ENCODE results near the gene KMT2C.
"Not testable (repeated sequence)": the region's sequence is repeated elsewhere in the genome, so short reads cannot be mapped to it uniquely, and the experiment has no call there.

KMT2C gene

DNA sequence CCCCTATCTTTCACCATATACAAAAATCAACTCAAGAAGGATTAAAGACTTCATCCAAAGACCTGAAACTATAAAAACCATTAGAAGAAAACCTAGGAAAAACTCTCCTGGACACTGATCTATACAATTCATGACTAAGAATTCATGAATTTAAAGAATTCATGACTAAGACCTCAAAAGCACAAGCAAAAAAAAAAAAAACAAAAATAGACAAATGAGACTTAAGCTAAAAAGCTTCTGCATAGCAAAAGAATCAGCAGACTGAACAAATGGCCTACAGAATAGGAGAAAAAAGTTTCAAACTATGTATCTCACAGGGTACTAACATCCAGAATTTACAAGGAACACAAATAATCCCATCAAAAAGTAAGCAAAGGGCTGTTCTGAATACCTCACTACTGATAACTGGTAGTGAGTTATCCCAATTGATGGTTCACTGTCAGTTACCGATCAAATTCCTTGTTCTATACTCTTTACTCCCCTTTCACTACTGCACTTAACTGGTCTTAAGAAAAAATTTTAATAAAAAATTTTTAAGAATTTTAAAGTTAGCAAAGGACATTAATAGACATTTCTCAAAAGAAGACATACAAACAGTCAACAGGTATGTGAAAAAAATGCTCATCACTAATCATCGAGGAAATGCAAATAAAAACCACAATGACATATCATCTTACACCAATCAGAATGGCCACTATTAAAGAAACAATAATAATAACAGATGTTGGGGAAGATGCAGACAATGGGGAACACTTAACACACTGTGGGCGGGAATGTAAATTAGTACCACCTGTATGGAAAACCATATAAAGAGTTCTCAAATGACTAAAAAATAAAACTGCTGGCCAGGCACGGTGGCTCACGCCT is 33.2 kb downstream of the KMT2C start:
- DNase-seq (ENCODE audit: low read depth in 2 of 2), result no peak

GRCh38 chr7:152399344-152399743 is 36.5 kb downstream of the KMT2C start:
- no peak for DNase-seq (ENCODE audit: low read depth in 2 of 2)

- DNase-seq (ENCODE audit: low read depth in 2 of 2), result no peak
These were observed 40.7 kb downstream of the KMT2C start for GRCh38 chr7:152395112-152395511.

GRCh38 chr7:152394214-152394613 is 41.6 kb downstream of the KMT2C start:
- not testable (repeated sequence) for DNase-seq (ENCODE audit: low read depth in 2 of 2)

DNA sequence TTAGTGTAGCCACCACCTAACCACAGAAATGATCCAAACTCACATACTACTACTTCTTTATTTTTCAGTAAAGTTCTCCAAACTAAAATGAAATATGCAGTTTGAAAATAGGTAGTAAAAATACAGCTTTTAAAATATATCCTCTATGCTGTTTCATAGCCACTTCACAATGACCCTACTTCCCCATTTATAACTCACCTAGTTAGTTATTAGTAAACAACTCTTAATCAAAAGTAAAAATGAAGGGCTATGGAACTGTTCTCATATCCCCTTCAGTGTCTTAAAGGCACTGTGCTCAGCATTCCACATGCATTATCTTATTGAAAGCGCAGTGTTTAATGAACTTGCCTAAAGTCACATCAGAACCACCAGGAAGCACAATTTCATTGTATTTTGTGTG is 43.5 kb downstream of the KMT2C start:
- no peak for DNase-seq (ENCODE audit: low read depth in 2 of 2)

GRCh38 chr7:152386136-152386764 is 49.6 kb downstream of the KMT2C start:
- DNase-seq (ENCODE audit: low read depth in 2 of 2), result not testable (repeated sequence)

DNA sequence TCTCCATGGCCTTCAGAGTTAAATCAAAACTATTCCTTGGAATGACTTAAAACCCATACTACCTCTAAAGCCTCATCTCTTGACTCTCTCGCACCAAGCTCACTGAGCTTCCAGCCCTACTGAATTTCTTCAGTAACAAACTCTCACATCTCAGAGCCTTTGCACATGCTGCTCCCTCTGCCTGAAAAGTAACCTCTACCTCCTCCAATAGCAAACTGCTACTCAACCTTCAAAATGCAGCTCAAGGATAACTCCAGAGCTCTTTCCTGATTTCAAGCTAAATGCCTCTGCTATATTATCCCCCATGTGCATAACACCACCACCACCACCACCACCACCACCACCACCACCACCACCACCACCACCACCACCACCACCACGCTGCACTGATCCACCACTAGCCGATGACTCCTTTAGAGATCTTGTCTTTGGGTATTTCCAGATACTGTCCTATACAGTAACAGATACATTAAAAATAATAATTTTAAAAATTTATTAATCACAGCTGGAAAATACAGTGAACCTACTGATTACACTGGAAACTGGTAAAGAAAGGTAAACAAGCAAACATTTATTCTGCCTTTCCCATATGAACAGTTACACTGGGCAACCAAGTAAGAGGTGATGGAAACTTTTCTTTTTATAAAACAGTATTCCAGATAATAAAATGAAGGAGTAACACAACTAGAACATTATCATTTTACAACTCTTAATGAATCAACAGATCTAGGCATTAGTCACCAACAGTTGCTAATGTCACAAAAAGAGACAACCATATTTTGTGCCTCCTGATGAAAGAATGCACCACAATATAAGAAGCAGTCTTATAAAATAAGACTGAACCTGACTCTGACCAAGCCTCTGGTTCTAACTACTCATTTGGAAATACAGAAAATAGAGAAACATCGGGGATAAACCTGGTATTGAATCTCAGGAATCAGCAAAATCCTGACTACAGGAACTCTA is 51.3 kb downstream of the KMT2C start:
- DNase-seq (ENCODE audit: low read depth in 2 of 2), result not testable (repeated sequence)

- DNase-seq (ENCODE audit: low read depth in 2 of 2), result no peak
These were observed 52.2 kb downstream of the KMT2C start for GRCh38 chr7:152383341-152384234.

GRCh38 chr7:152382244-152382643 is 53.6 kb downstream of the KMT2C start:
- no peak for DNase-seq (ENCODE audit: low read depth in 2 of 2)

- DNase-seq (ENCODE audit: low read depth in 2 of 2), result not testable (repeated sequence)
These were observed 54.7 kb downstream of the KMT2C start for GRCh38 chr7:152380931-152381578.

DNA sequence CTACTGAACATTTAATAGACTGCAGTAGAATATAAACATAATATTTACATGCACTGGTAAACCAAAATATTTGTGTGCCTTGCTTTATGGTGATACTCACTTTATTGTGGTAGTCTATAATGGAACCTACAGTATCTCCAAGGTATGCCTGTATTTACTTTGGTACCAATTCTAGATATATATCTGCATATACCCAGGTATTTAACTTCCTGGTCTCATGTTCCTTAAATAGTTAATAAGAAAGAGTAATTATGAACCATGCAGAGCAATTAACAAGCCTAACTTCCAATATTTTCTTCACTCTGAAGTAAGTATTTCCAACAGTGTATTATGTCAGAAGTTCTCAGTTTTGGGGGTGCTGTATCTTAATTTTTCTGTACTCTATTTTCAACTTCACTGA is 57.3 kb downstream of the KMT2C start:
- not testable (repeated sequence) for DNase-seq (ENCODE audit: low read depth in 2 of 2)

DNA sequence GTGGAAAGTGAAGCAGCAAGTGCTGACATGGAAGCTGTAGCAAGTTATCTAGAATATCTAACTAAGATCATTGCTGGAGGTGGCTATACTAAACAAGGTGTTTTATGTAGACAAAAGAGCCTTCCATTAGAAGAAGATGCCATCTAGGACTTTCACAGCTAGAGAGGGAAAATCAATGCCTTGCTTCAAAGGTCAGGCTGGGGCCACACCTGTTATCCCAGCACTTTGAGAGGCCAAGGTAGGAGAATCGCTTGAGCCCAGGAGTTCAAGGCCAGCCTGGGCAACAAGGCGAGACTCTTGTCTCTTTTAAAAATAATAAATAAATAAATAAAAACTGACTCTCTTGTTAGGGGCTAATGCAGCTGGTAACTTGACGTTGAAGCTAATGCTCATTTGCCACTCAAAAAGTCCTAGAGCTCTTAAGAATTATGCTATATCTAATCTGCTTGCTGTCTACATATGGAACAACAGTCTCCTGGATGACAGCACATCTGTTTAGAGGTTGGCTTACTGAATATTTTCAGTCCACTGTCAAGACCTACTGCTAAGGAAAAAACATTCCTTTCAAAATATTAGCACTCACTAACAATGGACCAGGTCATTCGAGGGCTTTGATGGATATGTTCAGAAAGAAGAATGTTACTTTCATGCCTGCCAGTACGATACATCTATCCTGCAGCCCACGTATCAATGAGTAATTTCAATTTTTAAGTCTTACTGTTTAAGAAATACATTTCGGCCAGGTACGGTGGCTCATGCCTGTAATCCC is 58.9 kb downstream of the KMT2C start:
- DNase-seq (ENCODE audit: low read depth in 2 of 2), result not testable (repeated sequence)

DNA sequence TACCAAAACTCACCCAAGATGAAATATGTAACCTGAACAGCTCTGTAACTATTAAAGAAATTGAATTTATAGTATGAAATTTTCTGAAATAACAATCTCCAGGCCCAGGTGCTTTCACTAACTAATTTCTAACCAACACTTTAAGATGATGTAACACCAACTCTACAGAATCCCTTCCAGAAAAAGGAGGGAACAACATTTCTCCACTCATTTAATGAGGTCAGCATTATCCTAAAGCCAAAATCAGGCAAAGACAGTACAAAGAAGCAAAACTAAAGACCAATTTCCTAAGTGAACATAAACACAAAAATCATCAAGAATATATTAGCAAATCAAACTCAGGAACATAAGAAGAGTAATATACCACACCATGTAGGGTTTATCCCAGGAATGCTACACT is 65.5 kb downstream of the KMT2C start:
- DNase-seq (ENCODE audit: low read depth in 2 of 2), result no peak

- no peak for DNase-seq (ENCODE audit: low read depth in 2 of 2)
These were observed 66.3 kb downstream of the KMT2C start for GRCh38 chr7:152369518-152369917.

DNA sequence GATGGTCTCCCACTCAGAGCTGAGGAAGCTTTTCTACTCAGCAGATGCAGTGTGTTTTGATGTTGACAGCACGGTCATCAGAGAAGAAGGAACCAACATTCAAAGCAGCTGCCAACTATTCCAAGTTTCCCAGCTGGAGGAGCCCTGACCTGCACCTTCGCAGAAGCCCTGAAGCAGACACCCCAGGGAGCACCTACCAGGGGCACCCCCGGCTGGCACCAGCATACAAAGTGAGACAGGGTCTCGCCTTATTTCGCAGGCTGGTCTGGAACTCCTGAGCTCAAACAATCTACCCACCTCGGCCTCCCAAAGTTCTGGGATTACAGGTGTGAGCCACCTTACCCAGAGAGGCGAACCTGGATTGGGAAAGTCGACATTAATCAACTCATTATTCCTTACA is 68.6 kb downstream of the KMT2C start:
- DNase-seq (ENCODE audit: low read depth in 2 of 2), result no peak

GRCh38 chr7:152366662-152367061 is 69.1 kb downstream of the KMT2C start:
- no peak for DNase-seq (ENCODE audit: low read depth in 2 of 2)

GRCh38 chr7:152365982-152366603 is 69.7 kb downstream of the KMT2C start:
- DNase-seq (ENCODE audit: low read depth in 2 of 2), result no peak

GRCh38 chr7:152363798-152364197 is 72.0 kb downstream of the KMT2C start:
- DNase-seq (ENCODE audit: low read depth in 2 of 2), result no peak
